Activated T-cell treated with anti-CD3 and anti-CD28 coated beads for 1 hour (primary cell): ENCODE data around the gene DNAAF5.

Source experiments
- DNase-seq: peaks from one replicate; pipeline ENCODE4 v3.0.0-alpha.2; 2020; ENCODE audit warnings: low read depth

The DNAAF5 gene

GRCh38 chr7:726084-726853 is at the start of gene DNAAF5:
DNAAF5 (plus strand) TSS chr7:726699; CDS start chr7:726721, 22 bp downstream.
- DNase-seq = peak; percentile 81

GRCh38 chr7:676972-677385 is 49.5 kb upstream of the DNAAF5 start:
- no peak for DNase-seq

GRCh38 chr7:680411-681127 is 45.9 kb upstream of the DNAAF5 start:
- DNase-seq = no peak

GRCh38 chr7:681551-682307 is 44.8 kb upstream of the DNAAF5 start:
- DNase-seq = no peak

GRCh38 chr7:682810-683209 is 43.7 kb upstream of the DNAAF5 start:
- DNase-seq = no peak

GRCh38 chr7:683526-684205 is 42.8 kb upstream of the DNAAF5 start:
- no peak for DNase-seq

GRCh38 chr7:684416-684815 is 42.1 kb upstream of the DNAAF5 start:
- no peak for DNase-seq

- no peak for DNase-seq
Observed at GRCh38 chr7:685540-685939, 41.0 kb upstream of the DNAAF5 start.

- DNase-seq = no peak
Observed at GRCh38 chr7:690478-691360, 35.8 kb upstream of the DNAAF5 start.

GRCh38 chr7:691361-692045 is 35.0 kb upstream of the DNAAF5 start:
- DNase-seq = no peak

- no peak for DNase-seq
Observed at GRCh38 chr7:693280-693679, 33.2 kb upstream of the DNAAF5 start.

GRCh38 chr7:696426-696811 is 30.1 kb upstream of the DNAAF5 start:
- DNase-seq = no peak

- no peak for DNase-seq
Observed at GRCh38 chr7:696812-697551, 29.5 kb upstream of the DNAAF5 start.

GRCh38 chr7:698515-699475 is 27.7 kb upstream of the DNAAF5 start:
- no peak for DNase-seq

GRCh38 chr7:699476-700170 is 26.9 kb upstream of the DNAAF5 start:
- DNase-seq = no peak

- DNase-seq = no peak
Observed at GRCh38 chr7:701086-701671, 25.3 kb upstream of the DNAAF5 start.

GRCh38 chr7:703049-703448 is 23.4 kb upstream of the DNAAF5 start:
- no peak for DNase-seq

GRCh38 chr7:706721-707120 is 19.8 kb upstream of the DNAAF5 start:
- DNase-seq = no peak
